SW 1271 (cell line): ENCODE results near the gene MRPL10.

Experiments
- DNase-seq, 2 experiments: peaks; one replicate each; lab custom pipeline; 2025; lab: John Stamatoyannopoulos, UW

Gene MRPL10

GRCh38 chr17:47812146-47812920 lies 19.0 kb downstream of the MRPL10 start:
- no peak for DNase-seq

GRCh38 chr17:47811709-47812108 lies 19.6 kb downstream of the MRPL10 start:
- DNase-seq, result no peak

GRCh38 chr17:47810901-47811635 lies 20.3 kb downstream of the MRPL10 start:
- DNase-seq, result no peak

GRCh38 chr17:47810200-47810821 lies 21.0 kb downstream of the MRPL10 start:
- peak; percentile 52 to 81 for DNase-seq

GRCh38 chr17:47808830-47809480 lies 22.4 kb downstream of the MRPL10 start:
- no peak for DNase-seq

GRCh38 chr17:47808036-47808829 lies 23.1 kb downstream of the MRPL10 start:
- no peak for DNase-seq

- no peak for DNase-seq
These were observed 23.9 kb downstream of the MRPL10 start for GRCh38 chr17:47807421-47807820.

- no peak for DNase-seq
These were observed 24.5 kb downstream of the MRPL10 start for GRCh38 chr17:47806913-47807255.

GRCh38 chr17:47806026-47806912 lies 25.1 kb downstream of the MRPL10 start:
- DNase-seq, result no peak

- DNase-seq, result no peak
These were observed 26.9 kb downstream of the MRPL10 start for GRCh38 chr17:47804461-47804860.

GRCh38 chr17:47803751-47804150 lies 27.6 kb downstream of the MRPL10 start:
- no peak for DNase-seq

- no peak for DNase-seq
These were observed 28.1 kb downstream of the MRPL10 start for GRCh38 chr17:47803201-47803600.

GRCh38 chr17:47802341-47803022 lies 28.9 kb downstream of the MRPL10 start:
- DNase-seq, result peak in 1 of 2 experiments; percentile 43

- DNase-seq, result no peak
These were observed 29.4 kb downstream of the MRPL10 start for GRCh38 chr17:47801906-47802305.

GRCh38 chr17:47801176-47801765 lies 30.1 kb downstream of the MRPL10 start:
- DNase-seq, result no peak

GRCh38 chr17:47800686-47801085 lies 30.7 kb downstream of the MRPL10 start:
- DNase-seq, result no peak

GRCh38 chr17:47797797-47798196 lies 33.5 kb downstream of the MRPL10 start:
- no peak for DNase-seq

GRCh38 chr17:47792979-47793378 lies 38.4 kb downstream of the MRPL10 start:
- no peak for DNase-seq

GRCh38 chr17:47792457-47792856 lies 38.9 kb downstream of the MRPL10 start:
- no peak for DNase-seq

GRCh38 chr17:47791025-47791424 lies 40.3 kb downstream of the MRPL10 start:
- DNase-seq, result no peak
